ENCODE results near the gene SUMO3.

- TF ChIP-seq CTCF (IDR thresholded peaks at IDR 0.05) (no peak), HMGA2 (CRISPR knock-in tag; IDR thresholded peaks at IDR 0.05) (no peak), ATF1 (CRISPR knock-in tag; IDR thresholded peaks at IDR 0.05) (no peak), NFYB (CRISPR knock-in tag; conservative IDR thresholded peaks at IDR 0.05; ENCODE audit: low read depth) (no peak), TEAD4 (CRISPR knock-in tag; IDR thresholded peaks at IDR 0.05) (no peak), TEAD1 (CRISPR knock-in tag; IDR thresholded peaks at IDR 0.05) (no peak), ATF3 (CRISPR knock-in tag; conservative IDR thresholded peaks at IDR 0.05) (no peak)
- TF ChIP-seq, protein P1, sequence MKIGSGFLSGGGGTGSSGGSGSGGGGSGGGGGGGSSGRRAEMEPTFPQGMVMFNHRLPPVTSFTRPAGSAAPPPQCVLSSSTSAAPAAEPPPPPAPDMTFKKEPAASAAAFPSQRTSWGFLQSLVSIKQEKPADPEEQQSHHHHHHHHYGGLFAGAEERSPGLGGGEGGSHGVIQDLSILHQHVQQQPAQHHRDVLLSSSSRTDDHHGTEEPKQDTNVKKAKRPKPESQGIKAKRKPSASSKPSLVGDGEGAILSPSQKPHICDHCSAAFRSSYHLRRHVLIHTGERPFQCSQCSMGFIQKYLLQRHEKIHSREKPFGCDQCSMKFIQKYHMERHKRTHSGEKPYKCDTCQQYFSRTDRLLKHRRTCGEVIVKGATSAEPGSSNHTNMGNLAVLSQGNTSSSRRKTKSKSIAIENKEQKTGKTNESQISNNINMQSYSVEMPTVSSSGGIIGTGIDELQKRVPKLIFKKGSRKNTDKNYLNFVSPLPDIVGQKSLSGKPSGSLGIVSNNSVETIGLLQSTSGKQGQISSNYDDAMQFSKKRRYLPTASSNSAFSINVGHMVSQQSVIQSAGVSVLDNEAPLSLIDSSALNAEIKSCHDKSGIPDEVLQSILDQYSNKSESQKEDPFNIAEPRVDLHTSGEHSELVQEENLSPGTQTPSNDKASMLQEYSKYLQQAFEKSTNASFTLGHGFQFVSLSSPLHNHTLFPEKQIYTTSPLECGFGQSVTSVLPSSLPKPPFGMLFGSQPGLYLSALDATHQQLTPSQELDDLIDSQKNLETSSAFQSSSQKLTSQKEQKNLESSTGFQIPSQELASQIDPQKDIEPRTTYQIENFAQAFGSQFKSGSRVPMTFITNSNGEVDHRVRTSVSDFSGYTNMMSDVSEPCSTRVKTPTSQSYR (CRISPR knock-in tag; IDR thresholded peaks at IDR 0.05) = no peak
- TF ChIP-seq, protein P2, sequence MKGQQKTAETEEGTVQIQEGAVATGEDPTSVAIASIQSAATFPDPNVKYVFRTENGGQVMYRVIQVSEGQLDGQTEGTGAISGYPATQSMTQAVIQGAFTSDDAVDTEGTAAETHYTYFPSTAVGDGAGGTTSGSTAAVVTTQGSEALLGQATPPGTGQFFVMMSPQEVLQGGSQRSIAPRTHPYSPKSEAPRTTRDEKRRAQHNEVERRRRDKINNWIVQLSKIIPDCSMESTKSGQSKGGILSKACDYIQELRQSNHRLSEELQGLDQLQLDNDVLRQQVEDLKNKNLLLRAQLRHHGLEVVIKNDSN (CRISPR knock-in tag; IDR thresholded peaks at IDR 0.05) = no peak
- TF ChIP-seq, protein P3, sequence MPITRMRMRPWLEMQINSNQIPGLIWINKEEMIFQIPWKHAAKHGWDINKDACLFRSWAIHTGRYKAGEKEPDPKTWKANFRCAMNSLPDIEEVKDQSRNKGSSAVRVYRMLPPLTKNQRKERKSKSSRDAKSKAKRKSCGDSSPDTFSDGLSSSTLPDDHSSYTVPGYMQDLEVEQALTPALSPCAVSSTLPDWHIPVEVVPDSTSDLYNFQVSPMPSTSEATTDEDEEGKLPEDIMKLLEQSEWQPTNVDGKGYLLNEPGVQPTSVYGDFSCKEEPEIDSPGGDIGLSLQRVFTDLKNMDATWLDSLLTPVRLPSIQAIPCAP (CRISPR knock-in tag; IDR thresholded peaks at IDR 0.05) = no peak
Observed at GRCh38 chr21:44844256-44844655, 26.4 kb upstream of the SUMO3 start.
